ENCODE measurements around the gene UBE2O.

Gene UBE2O

GRCh38 chr17:76434870-76435269 lies 18.1 kb downstream of the UBE2O start:
- no peak overlapping the region for H2AFZ ChIP-seq (ENCODE audit: low read length)
- H3K27ac ChIP-seq (ENCODE audit: low read length) = no peak overlapping the region
- no peaks in the 10 kb centered on the region for H3K9me3 ChIP-seq (replicated peaks; ENCODE audit: insufficient read depth, low read length)
- no peak overlapping the region for H3K4me2 ChIP-seq (ENCODE audit: low read depth, low read length)
- H3K4me3 ChIP-seq (ENCODE audit: low read length) = no peak overlapping the region
- H3K9me2 ChIP-seq (replicated peaks; ENCODE audit: insufficient read depth, low read length) = no peaks in the 10 kb centered on the region
- DNase-seq = no peak
- no peaks in the 10 kb centered on the region for H3F3A ChIP-seq (ENCODE audit: insufficient read depth, low read length)
- no peaks in the 10 kb centered on the region for H3K27me3 ChIP-seq (replicated peaks; ENCODE audit: insufficient read depth, low read length)
- peaks cover 8% of the 10 kb centered on the region for H4K20me1 ChIP-seq (ENCODE audit: insufficient read depth, low read length)
- no peaks in the 10 kb centered on the region for H3K36me3 ChIP-seq (replicated peaks; ENCODE audit: insufficient read depth, low read length)
- TF ChIP-seq EZH2phosphoT487 (IDR thresholded peaks at IDR 0.05; ENCODE audit: low read length) (no peak), EZH2 (optimal IDR thresholded peaks at IDR 0.05; ENCODE audit: low read depth, low read length) (no peak), CTCF (IDR thresholded peaks at IDR 0.05; ENCODE audit: low read length) (no peak)
- no peaks in the 10 kb centered on the region for H3K4me1 ChIP-seq (ENCODE audit: low read length)
- H3K79me2 ChIP-seq (ENCODE audit: low read length) = peaks cover 93% of the 10 kb centered on the region
- H3K9ac ChIP-seq (ENCODE audit: low read length) = no peak overlapping the region

GRCh38 chr17:76433693-76434092 lies 19.3 kb downstream of the UBE2O start:
- H3K4me2 ChIP-seq (ENCODE audit: low read depth, low read length) = no peak overlapping the region
- H3F3A ChIP-seq (ENCODE audit: insufficient read depth, low read length) = no peaks in the 10 kb centered on the region
- no peaks in the 10 kb centered on the region for H3K4me1 ChIP-seq (ENCODE audit: low read length)
- peaks cover 87% of the 10 kb centered on the region for H3K79me2 ChIP-seq (ENCODE audit: low read length)
- H3K9ac ChIP-seq (ENCODE audit: low read length) = no peak overlapping the region
- TF ChIP-seq CTCF (IDR thresholded peaks at IDR 0.05; ENCODE audit: low read length) (no peak), EZH2 (optimal IDR thresholded peaks at IDR 0.05; ENCODE audit: low read depth, low read length) (no peak), EZH2phosphoT487 (IDR thresholded peaks at IDR 0.05; ENCODE audit: low read length) (no peak)
- no peak overlapping the region for H3K27ac ChIP-seq (ENCODE audit: low read length)
- no peaks in the 10 kb centered on the region for H3K27me3 ChIP-seq (replicated peaks; ENCODE audit: insufficient read depth, low read length)
- no peak for DNase-seq
- no peaks in the 10 kb centered on the region for H3K36me3 ChIP-seq (replicated peaks; ENCODE audit: insufficient read depth, low read length)
- H3K4me3 ChIP-seq (ENCODE audit: low read length) = no peak overlapping the region
- peaks cover 8% of the 10 kb centered on the region for H4K20me1 ChIP-seq (ENCODE audit: insufficient read depth, low read length)
- no peaks in the 10 kb centered on the region for H3K9me3 ChIP-seq (replicated peaks; ENCODE audit: insufficient read depth, low read length)
- H3K9me2 ChIP-seq (replicated peaks; ENCODE audit: insufficient read depth, low read length) = no peaks in the 10 kb centered on the region
- H2AFZ ChIP-seq (ENCODE audit: low read length) = no peak overlapping the region

- no peak overlapping the region for H3K27ac ChIP-seq (ENCODE audit: low read length)
- H3K4me1 ChIP-seq (ENCODE audit: low read length) = no peaks in the 10 kb centered on the region
- no peaks in the 10 kb centered on the region for H3F3A ChIP-seq (ENCODE audit: insufficient read depth, low read length)
- no peaks in the 10 kb centered on the region for H3K9me2 ChIP-seq (replicated peaks; ENCODE audit: insufficient read depth, low read length)
- TF ChIP-seq CTCF (IDR thresholded peaks at IDR 0.05; ENCODE audit: low read length) = peak; percentile 51
- no peak for TF ChIP-seq EZH2phosphoT487 (IDR thresholded peaks at IDR 0.05; ENCODE audit: low read length)
- no peak for TF ChIP-seq EZH2 (optimal IDR thresholded peaks at IDR 0.05; ENCODE audit: low read depth, low read length)
- H2AFZ ChIP-seq (ENCODE audit: low read length) = no peak overlapping the region
- no peaks in the 10 kb centered on the region for H3K36me3 ChIP-seq (replicated peaks; ENCODE audit: insufficient read depth, low read length)
- H3K4me3 ChIP-seq (ENCODE audit: low read length) = no peak overlapping the region
- no peak overlapping the region for H3K4me2 ChIP-seq (ENCODE audit: low read depth, low read length)
- H3K79me2 ChIP-seq (ENCODE audit: low read length) = peaks cover 85% of the 10 kb centered on the region
- no peaks in the 10 kb centered on the region for H3K9me3 ChIP-seq (replicated peaks; ENCODE audit: insufficient read depth, low read length)
- H3K27me3 ChIP-seq (replicated peaks; ENCODE audit: insufficient read depth, low read length) = no peaks in the 10 kb centered on the region
- DNase-seq = no peak
- peaks cover 5% of the 10 kb centered on the region; the same call in 1 of the 2 replicates for H4K20me1 ChIP-seq (ENCODE audit: insufficient read depth, low read length)
- no peak overlapping the region for H3K9ac ChIP-seq (ENCODE audit: low read length)
Observed at GRCh38 chr17:76432712-76433336, 20.1 kb downstream of the UBE2O start.

All from MM.1S (cell line).